ENCODE data around the gene POLR2A.

DNA sequence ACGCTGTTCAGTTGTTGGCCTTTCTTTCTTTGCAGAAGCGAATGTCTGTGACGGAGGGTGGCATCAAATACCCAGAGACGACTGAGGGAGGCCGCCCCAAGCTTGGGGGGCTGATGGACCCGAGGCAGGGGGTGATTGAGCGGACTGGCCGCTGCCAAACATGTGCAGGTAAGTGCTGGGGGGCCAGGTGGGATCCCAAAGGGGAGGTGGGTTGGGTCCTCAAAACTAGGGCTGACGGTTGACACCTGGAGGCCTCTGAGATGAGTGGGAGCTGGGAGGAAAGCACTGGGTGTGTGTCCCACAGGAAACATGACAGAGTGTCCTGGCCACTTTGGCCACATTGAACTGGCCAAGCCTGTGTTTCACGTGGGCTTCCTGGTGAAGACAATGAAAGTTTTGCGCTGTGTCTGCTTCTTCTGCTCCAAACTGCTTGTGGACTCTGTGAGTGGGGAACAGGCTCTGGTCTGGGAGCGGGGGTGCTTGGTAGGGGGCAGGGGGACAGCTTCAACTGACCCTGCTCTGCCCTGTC is 11.8 kb downstream of the POLR2A start:
- TF ChIP-seq, protein P1, sequence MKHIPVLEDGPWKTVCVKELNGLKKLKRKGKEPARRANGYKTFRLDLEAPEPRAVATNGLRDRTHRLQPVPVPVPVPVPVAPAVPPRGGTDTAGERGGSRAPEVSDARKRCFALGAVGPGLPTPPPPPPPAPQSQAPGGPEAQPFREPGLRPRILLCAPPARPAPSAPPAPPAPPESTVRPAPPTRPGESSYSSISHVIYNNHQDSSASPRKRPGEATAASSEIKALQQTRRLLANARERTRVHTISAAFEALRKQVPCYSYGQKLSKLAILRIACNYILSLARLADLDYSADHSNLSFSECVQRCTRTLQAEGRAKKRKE (CRISPR knock-in tag; IDR thresholded peaks at IDR 0.05; ENCODE audit: low read depth): no peak
- no peak for TF ChIP-seq POLR2A (IDR thresholded peaks at IDR 0.05; ENCODE audit: low read length)
- TF ChIP-seq, protein P2, sequence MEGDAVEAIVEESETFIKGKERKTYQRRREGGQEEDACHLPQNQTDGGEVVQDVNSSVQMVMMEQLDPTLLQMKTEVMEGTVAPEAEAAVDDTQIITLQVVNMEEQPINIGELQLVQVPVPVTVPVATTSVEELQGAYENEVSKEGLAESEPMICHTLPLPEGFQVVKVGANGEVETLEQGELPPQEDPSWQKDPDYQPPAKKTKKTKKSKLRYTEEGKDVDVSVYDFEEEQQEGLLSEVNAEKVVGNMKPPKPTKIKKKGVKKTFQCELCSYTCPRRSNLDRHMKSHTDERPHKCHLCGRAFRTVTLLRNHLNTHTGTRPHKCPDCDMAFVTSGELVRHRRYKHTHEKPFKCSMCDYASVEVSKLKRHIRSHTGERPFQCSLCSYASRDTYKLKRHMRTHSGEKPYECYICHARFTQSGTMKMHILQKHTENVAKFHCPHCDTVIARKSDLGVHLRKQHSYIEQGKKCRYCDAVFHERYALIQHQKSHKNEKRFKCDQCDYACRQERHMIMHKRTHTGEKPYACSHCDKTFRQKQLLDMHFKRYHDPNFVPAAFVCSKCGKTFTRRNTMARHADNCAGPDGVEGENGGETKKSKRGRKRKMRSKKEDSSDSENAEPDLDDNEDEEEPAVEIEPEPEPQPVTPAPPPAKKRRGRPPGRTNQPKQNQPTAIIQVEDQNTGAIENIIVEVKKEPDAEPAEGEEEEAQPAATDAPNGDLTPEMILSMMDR (IDR thresholded peaks at IDR 0.05): no peak
- no peak for TF ChIP-seq CHD2 (IDR thresholded peaks at IDR 0.05; ENCODE audit: low read length, partially characterized antibody)
- TF ChIP-seq CEBPB (IDR thresholded peaks at IDR 0.05): no peak
- TF ChIP-seq EP300 (IDR thresholded peaks at IDR 0.05): no peak
- TF ChIP-seq HOXA7 (CRISPR knock-in tag; IDR thresholded peaks at IDR 0.05): no peak
- no peak for TF ChIP-seq RFX5 (IDR thresholded peaks at IDR 0.05)
- TF ChIP-seq, protein P3, sequence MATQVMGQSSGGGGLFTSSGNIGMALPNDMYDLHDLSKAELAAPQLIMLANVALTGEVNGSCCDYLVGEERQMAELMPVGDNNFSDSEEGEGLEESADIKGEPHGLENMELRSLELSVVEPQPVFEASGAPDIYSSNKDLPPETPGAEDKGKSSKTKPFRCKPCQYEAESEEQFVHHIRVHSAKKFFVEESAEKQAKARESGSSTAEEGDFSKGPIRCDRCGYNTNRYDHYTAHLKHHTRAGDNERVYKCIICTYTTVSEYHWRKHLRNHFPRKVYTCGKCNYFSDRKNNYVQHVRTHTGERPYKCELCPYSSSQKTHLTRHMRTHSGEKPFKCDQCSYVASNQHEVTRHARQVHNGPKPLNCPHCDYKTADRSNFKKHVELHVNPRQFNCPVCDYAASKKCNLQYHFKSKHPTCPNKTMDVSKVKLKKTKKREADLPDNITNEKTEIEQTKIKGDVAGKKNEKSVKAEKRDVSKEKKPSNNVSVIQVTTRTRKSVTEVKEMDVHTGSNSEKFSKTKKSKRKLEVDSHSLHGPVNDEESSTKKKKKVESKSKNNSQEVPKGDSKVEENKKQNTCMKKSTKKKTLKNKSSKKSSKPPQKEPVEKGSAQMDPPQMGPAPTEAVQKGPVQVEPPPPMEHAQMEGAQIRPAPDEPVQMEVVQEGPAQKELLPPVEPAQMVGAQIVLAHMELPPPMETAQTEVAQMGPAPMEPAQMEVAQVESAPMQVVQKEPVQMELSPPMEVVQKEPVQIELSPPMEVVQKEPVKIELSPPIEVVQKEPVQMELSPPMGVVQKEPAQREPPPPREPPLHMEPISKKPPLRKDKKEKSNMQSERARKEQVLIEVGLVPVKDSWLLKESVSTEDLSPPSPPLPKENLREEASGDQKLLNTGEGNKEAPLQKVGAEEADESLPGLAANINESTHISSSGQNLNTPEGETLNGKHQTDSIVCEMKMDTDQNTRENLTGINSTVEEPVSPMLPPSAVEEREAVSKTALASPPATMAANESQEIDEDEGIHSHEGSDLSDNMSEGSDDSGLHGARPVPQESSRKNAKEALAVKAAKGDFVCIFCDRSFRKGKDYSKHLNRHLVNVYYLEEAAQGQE (IDR thresholded peaks at IDR 0.05): no peak
- TF ChIP-seq TP53 (CRISPR knock-in tag; IDR thresholded peaks at IDR 0.05): no peak
- no peak for TF ChIP-seq HOXB5 (CRISPR knock-in tag; IDR thresholded peaks at IDR 0.05)
- TF ChIP-seq, protein P4, sequence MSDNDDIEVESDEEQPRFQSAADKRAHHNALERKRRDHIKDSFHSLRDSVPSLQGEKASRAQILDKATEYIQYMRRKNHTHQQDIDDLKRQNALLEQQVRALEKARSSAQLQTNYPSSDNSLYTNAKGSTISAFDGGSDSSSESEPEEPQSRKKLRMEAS (IDR thresholded peaks at IDR 0.05): no peak
- no peak for TF ChIP-seq RCOR1 (IDR thresholded peaks at IDR 0.05; ENCODE audit: low read depth, low read length)
- TF ChIP-seq, protein P5, sequence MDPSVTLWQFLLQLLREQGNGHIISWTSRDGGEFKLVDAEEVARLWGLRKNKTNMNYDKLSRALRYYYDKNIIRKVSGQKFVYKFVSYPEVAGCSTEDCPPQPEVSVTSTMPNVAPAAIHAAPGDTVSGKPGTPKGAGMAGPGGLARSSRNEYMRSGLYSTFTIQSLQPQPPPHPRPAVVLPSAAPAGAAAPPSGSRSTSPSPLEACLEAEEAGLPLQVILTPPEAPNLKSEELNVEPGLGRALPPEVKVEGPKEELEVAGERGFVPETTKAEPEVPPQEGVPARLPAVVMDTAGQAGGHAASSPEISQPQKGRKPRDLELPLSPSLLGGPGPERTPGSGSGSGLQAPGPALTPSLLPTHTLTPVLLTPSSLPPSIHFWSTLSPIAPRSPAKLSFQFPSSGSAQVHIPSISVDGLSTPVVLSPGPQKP (IDR thresholded peaks at IDR 0.05; ENCODE audit: low read depth, low read length): no peak

Data from A549 (cell line).